ENCODE results near the gene FAM209B.
A peak's percentile ranks its signal among the peaks of the same experiment; 100 is the strongest.

The FAM209B gene

DNA sequence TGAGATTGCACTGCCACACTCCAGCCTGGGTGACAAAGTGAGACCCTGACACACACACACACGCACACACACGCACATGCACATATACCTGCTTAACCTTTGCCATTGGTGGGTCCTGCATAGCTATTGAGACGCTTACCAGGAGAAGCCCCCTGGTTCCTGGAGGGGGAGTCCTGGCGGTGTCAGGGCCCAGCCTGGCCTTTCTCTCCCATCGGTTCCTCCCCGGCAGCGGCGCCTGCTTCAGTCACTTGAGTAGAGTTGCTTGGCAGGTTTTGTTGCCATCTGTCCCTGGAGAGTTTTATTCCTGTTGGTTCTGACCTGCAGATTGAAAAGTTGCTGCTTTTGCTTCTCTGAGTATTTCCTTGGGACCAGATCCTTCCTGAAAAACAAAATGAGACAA lies 29.1 kb upstream of the FAM209B start:
- TF ChIP-seq, protein P1, sequence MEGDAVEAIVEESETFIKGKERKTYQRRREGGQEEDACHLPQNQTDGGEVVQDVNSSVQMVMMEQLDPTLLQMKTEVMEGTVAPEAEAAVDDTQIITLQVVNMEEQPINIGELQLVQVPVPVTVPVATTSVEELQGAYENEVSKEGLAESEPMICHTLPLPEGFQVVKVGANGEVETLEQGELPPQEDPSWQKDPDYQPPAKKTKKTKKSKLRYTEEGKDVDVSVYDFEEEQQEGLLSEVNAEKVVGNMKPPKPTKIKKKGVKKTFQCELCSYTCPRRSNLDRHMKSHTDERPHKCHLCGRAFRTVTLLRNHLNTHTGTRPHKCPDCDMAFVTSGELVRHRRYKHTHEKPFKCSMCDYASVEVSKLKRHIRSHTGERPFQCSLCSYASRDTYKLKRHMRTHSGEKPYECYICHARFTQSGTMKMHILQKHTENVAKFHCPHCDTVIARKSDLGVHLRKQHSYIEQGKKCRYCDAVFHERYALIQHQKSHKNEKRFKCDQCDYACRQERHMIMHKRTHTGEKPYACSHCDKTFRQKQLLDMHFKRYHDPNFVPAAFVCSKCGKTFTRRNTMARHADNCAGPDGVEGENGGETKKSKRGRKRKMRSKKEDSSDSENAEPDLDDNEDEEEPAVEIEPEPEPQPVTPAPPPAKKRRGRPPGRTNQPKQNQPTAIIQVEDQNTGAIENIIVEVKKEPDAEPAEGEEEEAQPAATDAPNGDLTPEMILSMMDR (IDR thresholded peaks at IDR 0.05; ENCODE audit: poor library complexity, severe bottlenecking), result no peak
- H3K36me3 ChIP-seq (ENCODE audit: low read depth), result peaks cover 12% of the 10 kb centered on the region
- H3K9me3 ChIP-seq (ENCODE audit: severe bottlenecking), result no peaks in the 10 kb centered on the region
- H3K4me3 ChIP-seq (ENCODE audit: severe bottlenecking), result no peak overlapping the region
- H3K27me3 ChIP-seq (ENCODE audit: insufficient read depth, poor library complexity, severe bottlenecking), result no peaks in the 10 kb centered on the region
- DNase-seq (ENCODE audit: low spot score), result peak; percentile 54
- no peak for ATAC-seq (ENCODE audit: low read depth)
- no peaks in the 10 kb centered on the region for H3K4me1 ChIP-seq (ENCODE audit: insufficient read depth, poor library complexity, severe bottlenecking)
- no peak overlapping the region for H3K27ac ChIP-seq (ENCODE audit: poor library complexity, severe bottlenecking)

DNA sequence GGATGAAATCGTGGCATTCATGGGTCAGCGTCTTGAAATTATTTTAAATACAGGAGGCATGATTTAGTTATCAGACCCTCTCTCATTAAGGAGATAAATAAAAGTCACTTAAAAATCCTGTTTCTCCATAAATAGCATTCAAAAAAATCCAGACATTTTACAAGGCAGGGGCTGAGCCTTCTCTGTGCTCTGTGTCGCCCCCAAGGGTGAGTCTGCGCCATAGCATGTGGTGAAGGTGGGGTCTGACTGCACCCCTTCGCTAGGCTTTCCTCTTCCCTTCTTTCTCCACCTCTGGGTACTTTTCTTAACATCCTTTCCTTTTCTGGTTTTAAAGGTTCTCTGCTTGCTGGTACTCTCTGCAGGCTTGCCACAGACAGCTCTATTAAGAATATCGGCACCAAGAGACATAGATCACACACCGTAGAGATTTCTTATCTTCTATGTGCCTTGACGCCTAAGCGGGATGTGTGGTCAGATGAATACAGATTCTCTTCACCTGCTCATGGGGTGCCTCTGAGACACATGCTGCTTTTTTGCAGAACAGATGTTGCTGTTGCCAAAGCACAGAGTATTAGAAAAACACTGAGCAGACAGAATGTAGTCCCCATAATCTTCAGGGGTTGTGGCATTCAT lies 28.6 kb upstream of the FAM209B start:
- no peak overlapping the region for H3K27ac ChIP-seq (ENCODE audit: poor library complexity, severe bottlenecking)
- no peaks in the 10 kb centered on the region for H3K27me3 ChIP-seq (ENCODE audit: insufficient read depth, poor library complexity, severe bottlenecking)
- no peak overlapping the region for H3K4me3 ChIP-seq (ENCODE audit: severe bottlenecking)
- TF ChIP-seq, protein P1 (IDR thresholded peaks at IDR 0.05; ENCODE audit: poor library complexity, severe bottlenecking), result peak; percentile 51
- no peaks in the 10 kb centered on the region for H3K9me3 ChIP-seq (ENCODE audit: severe bottlenecking)
- ATAC-seq (ENCODE audit: low read depth), result peak; percentile 46; the same call in 1 of the 3 replicates
- no peaks in the 10 kb centered on the region for H3K4me1 ChIP-seq (ENCODE audit: insufficient read depth, poor library complexity, severe bottlenecking)
- peaks cover 11% of the 10 kb centered on the region; the same call in 1 of the 2 replicates for H3K36me3 ChIP-seq (ENCODE audit: low read depth)
- peak; percentile 28 for DNase-seq (ENCODE audit: low spot score)

DNA sequence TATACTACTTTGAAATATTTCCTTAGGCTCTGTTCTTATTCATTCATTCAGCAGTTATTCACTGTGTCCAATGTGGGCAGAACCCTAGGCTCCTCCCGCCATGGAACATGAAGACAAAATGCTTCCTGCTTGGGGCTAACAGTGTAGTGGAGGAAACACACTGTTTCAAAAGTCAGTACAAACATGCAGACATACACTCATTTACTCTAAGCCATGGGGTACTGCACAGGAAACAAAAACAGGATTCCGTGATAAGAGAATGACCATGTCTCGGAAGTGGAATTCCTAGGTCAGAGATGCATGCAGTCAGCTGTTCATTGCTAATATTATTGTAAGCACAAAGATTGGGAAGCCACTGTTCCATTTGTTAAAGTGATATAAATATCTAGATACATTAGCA lies 26.9 kb upstream of the FAM209B start:
- DNase-seq (ENCODE audit: low spot score), result no peak
- no peak overlapping the region for H3K27ac ChIP-seq (ENCODE audit: poor library complexity, severe bottlenecking)
- no peak; the same call in 2 of the 3 replicates for ATAC-seq (ENCODE audit: low read depth)
- H3K9me3 ChIP-seq (ENCODE audit: severe bottlenecking), result no peaks in the 10 kb centered on the region
- peaks cover 11% of the 10 kb centered on the region; the same call in 1 of the 2 replicates for H3K36me3 ChIP-seq (ENCODE audit: low read depth)
- no peak overlapping the region for H3K4me3 ChIP-seq (ENCODE audit: severe bottlenecking)
- TF ChIP-seq, protein P1 (IDR thresholded peaks at IDR 0.05; ENCODE audit: poor library complexity, severe bottlenecking), result no peak
- no peaks in the 10 kb centered on the region for H3K27me3 ChIP-seq (ENCODE audit: insufficient read depth, poor library complexity, severe bottlenecking)
- no peaks in the 10 kb centered on the region for H3K4me1 ChIP-seq (ENCODE audit: insufficient read depth, poor library complexity, severe bottlenecking)

DNA sequence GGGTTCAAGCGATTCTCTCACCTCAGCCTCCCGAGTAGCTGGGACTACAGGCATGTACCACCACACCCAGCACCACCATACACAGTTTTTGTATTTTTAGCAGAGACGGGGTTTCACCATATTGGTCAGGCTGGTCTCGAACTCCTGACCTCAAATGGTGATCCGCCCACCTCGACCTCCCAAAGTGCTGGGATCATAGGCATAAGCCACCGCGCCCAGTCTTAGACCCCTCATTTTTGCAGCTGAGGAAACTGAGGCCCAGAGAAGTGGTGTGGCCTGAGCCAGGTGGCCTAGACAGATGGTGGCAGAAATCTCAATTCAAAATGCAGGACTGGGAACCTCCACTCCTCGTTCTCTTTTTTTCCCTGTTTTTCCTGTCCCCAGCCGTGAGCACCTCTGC lies 21.1 kb upstream of the FAM209B start:
- no peaks in the 10 kb centered on the region for H3K4me1 ChIP-seq (ENCODE audit: insufficient read depth, poor library complexity, severe bottlenecking)
- DNase-seq (ENCODE audit: low spot score), result peak; percentile 61
- H3K4me3 ChIP-seq (ENCODE audit: severe bottlenecking), result no peak overlapping the region
- peaks cover 37% of the 10 kb centered on the region for H3K36me3 ChIP-seq (ENCODE audit: low read depth)
- no peak for ATAC-seq (ENCODE audit: low read depth)
- no peak overlapping the region for H3K27ac ChIP-seq (ENCODE audit: poor library complexity, severe bottlenecking)
- no peaks in the 10 kb centered on the region for H3K9me3 ChIP-seq (ENCODE audit: severe bottlenecking)
- no peaks in the 10 kb centered on the region for H3K27me3 ChIP-seq (ENCODE audit: insufficient read depth, poor library complexity, severe bottlenecking)
- TF ChIP-seq, protein P1 (IDR thresholded peaks at IDR 0.05; ENCODE audit: poor library complexity, severe bottlenecking), result no peak
